H1 (cell line): Measurements from ENCODE around the gene ASMT. TPM values are rescaled to one million over a fixed set of nuclear protein-coding genes. Genes with fewer than 3 reads are reported as not detected.

Source experiments
- CTCF ChIA-PET: fragments of 300-600 bp; sonication (Branson Sonifier 250); formaldehyde crosslinking; loops from one replicate; lab custom pipeline; 2021; ENCODE audit not compliant: partially characterized antibody; lab: Charles Lee
- POLR2A ChIA-PET: fragments of 300-600 bp; sonication (Branson Sonifier 250); formaldehyde crosslinking; loops from one replicate; lab custom pipeline; 2021; ENCODE audit warnings: inconsistent platforms; ENCODE audit not compliant: partially characterized antibody; lab: Charles Lee
- DNase-seq, 2 experiments: peaks; one replicate each; pipeline versions ENCODE4 v3.0.0 to v3.0.0-alpha.2; 2010 to 2022; ENCODE audit warnings: low spot score in 2 of 2, low read depth in 1 of 2, mixed read lengths in 1 of 2
- FAIRE-seq: peaks from 2 replicates; lab custom pipeline; 2011; peaks lifted over from hg19 to GRCh38; lab: Jason Lieb, UNC
- H2AFZ ChIP-seq: 2 replicates; pipeline ENCODE4 v1.8.1; 2012; ENCODE audit warnings: low read length, inconsistent platforms
- H2AK5ac ChIP-seq: 2 replicates; pipeline ENCODE4 v1.6.1; 2013; ENCODE audit warnings: low read depth, low read length
- H2BK120ac ChIP-seq: replicated peaks from 2 replicates; pipeline ENCODE3; 2013; ENCODE audit warnings: low read depth, low read length, inconsistent platforms
- H2BK12ac ChIP-seq: 2 replicates; pipeline ENCODE4 v1.6.1; 2013; ENCODE audit warnings: low read depth, low read length
- H2BK15ac ChIP-seq: 2 replicates; pipeline ENCODE4 v1.6.1; 2013; ENCODE audit warnings: low read length
- H2BK20ac ChIP-seq: 2 replicates; pipeline ENCODE4 v1.6.1; 2013; ENCODE audit warnings: low read length
- H2BK5ac ChIP-seq: 2 replicates; pipeline ENCODE4 v1.6.1; 2013; ENCODE audit warnings: low read depth, low read length
- H3K14ac ChIP-seq: 2 replicates; pipeline ENCODE4 v1.6.1; 2013; ENCODE audit warnings: inconsistent platforms; ENCODE audit not compliant: insufficient read length
- H3K18ac ChIP-seq: 2 replicates; pipeline ENCODE4 v1.6.1; 2013; ENCODE audit warnings: low read length; ENCODE audit errors: extremely low read depth
- H3K23ac ChIP-seq: 2 replicates; pipeline ENCODE4 v1.6.1; 2013; ENCODE audit warnings: inconsistent platforms; ENCODE audit not compliant: insufficient read length
- H3K23me2 ChIP-seq: 2 replicates; pipeline ENCODE4 v1.6.1; 2013; ENCODE audit warnings: low read depth, low read length
- H3K27ac ChIP-seq: 2 replicates; pipeline ENCODE4 v1.6.1; 2011; ENCODE audit warnings: low read depth, low read length, inconsistent platforms
- H3K27me3 ChIP-seq, 4 experiments: replicated peaks in 1 of 4; 1 replicate in 1 of 4; 2 replicates in 3 of 4; pipeline versions ENCODE4 v1.6.1 to v1.8.1; 2011 to 2013; ENCODE audit warnings: low read length in 3 of 4, mild to moderate bottlenecking in 3 of 4, inconsistent platforms in 2 of 4, mixed read lengths in 2 of 4, moderate library complexity in 1 of 4; ENCODE audit not compliant: control insufficient read depth in 3 of 4, insufficient read depth in 3 of 4; ENCODE audit errors: extremely low read depth in 1 of 4
- H3K36me3 ChIP-seq, 4 experiments: 2 replicates each; pipeline versions ENCODE4 v1.6.1 to v1.8.1; 2011 to 2013; ENCODE audit warnings: mild to moderate bottlenecking in 4 of 4, low read length in 3 of 4, moderate library complexity in 2 of 4, control low read depth in 1 of 4, inconsistent platforms in 1 of 4; ENCODE audit not compliant: insufficient read depth in 4 of 4, control insufficient read depth in 2 of 4
- H3K4ac ChIP-seq: replicated peaks from 2 replicates; pipeline ENCODE3; 2013; ENCODE audit warnings: low read length, low read depth, mixed read lengths, inconsistent platforms; ENCODE audit not compliant: insufficient read length
- H3K4me1 ChIP-seq, 4 experiments: replicated peaks in 1 of 4; 1 replicate in 1 of 4; 2 replicates in 3 of 4; pipeline versions ENCODE4 v1.6.1 to v1.8.1; 2011 to 2013; ENCODE audit warnings: low read length in 3 of 4, inconsistent platforms in 2 of 4, mixed read lengths in 1 of 4; ENCODE audit not compliant: insufficient read depth in 4 of 4, control insufficient read depth in 3 of 4
- H3K4me2 ChIP-seq, 2 experiments: 2 replicates each; pipeline versions ENCODE4 v1.6.1 to v1.8.1; 2011 to 2013; ENCODE audit warnings: low read depth in 2 of 2, low read length in 2 of 2, control low read depth in 1 of 2, inconsistent platforms in 1 of 2, mild to moderate bottlenecking in 1 of 2; ENCODE audit not compliant: insufficient read depth in 1 of 2
- H3K4me3 ChIP-seq, 4 experiments: fragments of 200-600, 300-600 bp in 1 of 4; sonication (generic), shearing (Covaris generic), sonication (Bioruptor Twin) in 1 of 4; 2 replicates each; pipeline versions ENCODE4 v1.5.1 to v1.8.1; 2011 to 2016; ENCODE audit warnings: low read length in 4 of 4, low read depth in 3 of 4, control low read depth in 2 of 4, inconsistent platforms in 2 of 4, mild to moderate bottlenecking in 2 of 4, mixed read lengths in 1 of 4, moderate library complexity in 1 of 4; ENCODE audit not compliant: insufficient read depth in 2 of 4; ENCODE audit errors: extremely low read depth in 1 of 4
- H3K56ac ChIP-seq: replicated peaks from 2 replicates; pipeline ENCODE3; 2013; ENCODE audit warnings: low read depth, mild to moderate bottlenecking, mixed read lengths, low read length, inconsistent platforms; ENCODE audit not compliant: insufficient read length
- H3K79me1 ChIP-seq: 2 replicates; pipeline ENCODE4 v1.6.1; 2013; ENCODE audit warnings: low read depth, low read length, control low read depth
- H3K79me2 ChIP-seq, 2 experiments: 2 replicates each; pipeline versions ENCODE4 v1.6.1 to v1.8.1; 2012 to 2013; ENCODE audit warnings: low read length in 2 of 2, mild to moderate bottlenecking in 2 of 2, inconsistent platforms in 1 of 2; ENCODE audit not compliant: insufficient read depth in 2 of 2, control insufficient read depth in 1 of 2
- H3K9ac ChIP-seq, 4 experiments: replicated peaks in 1 of 4; 1 replicate in 1 of 4; 2 replicates in 3 of 4; pipeline versions ENCODE4 v1.6.1 to v1.8.1; 2011 to 2013; ENCODE audit warnings: low read depth in 3 of 4, low read length in 3 of 4, control low read depth in 2 of 4, mild to moderate bottlenecking in 2 of 4, moderate library complexity in 2 of 4, inconsistent platforms in 1 of 4; ENCODE audit errors: extremely low read depth in 1 of 4
- H3K9me3 ChIP-seq, 2 experiments: 2 replicates each; pipeline versions ENCODE4 v1.6.1 to v1.8.1; 2012 to 2013; ENCODE audit warnings: mild to moderate bottlenecking in 2 of 2, moderate library complexity in 2 of 2, control low read depth in 1 of 2, inconsistent platforms in 1 of 2, low read depth in 1 of 2, low read length in 1 of 2, mixed read lengths in 1 of 2; ENCODE audit not compliant: insufficient read depth in 2 of 2
- H4K20me1 ChIP-seq, 2 experiments: replicated peaks in 1 of 2; 2 replicates each; pipeline versions ENCODE3 to v1.8.1; 2011 to 2013; ENCODE audit warnings: inconsistent platforms in 2 of 2, low read length in 2 of 2, mild to moderate bottlenecking in 1 of 2; ENCODE audit not compliant: insufficient read depth in 2 of 2, control insufficient read depth in 1 of 2
- H4K5ac ChIP-seq: 2 replicates; pipeline ENCODE4 v1.6.1; 2013; ENCODE audit warnings: low read length, low read depth, mixed read lengths, inconsistent platforms; ENCODE audit not compliant: insufficient read length
- H4K8ac ChIP-seq: 2 replicates; pipeline ENCODE4 v1.8.0; 2013; ENCODE audit warnings: mild to moderate bottlenecking, moderate library complexity, low read length, inconsistent platforms; ENCODE audit not compliant: insufficient read depth; ENCODE audit errors: extremely low read depth
- H4K91ac ChIP-seq: replicated peaks from 2 replicates; pipeline ENCODE3; 2013; ENCODE audit warnings: low read length, mixed read lengths, inconsistent platforms; ENCODE audit not compliant: insufficient read length
- CBX5 ChIP-seq: fragments of 300-800, 300-1000 bp; sonication (generic); IDR thresholded peaks from 2 replicates; pipeline ENCODE4 v1.7.1; 2016; ENCODE audit warnings: antibody characterized with exemption, low read length, low read depth
- CBX8 ChIP-seq: fragments of 300-800, 300-1000 bp; sonication (generic); IDR thresholded peaks from 2 replicates; pipeline ENCODE4 v1.7.1; 2016; ENCODE audit warnings: low read depth, low read length, borderline replicate concordance
- CTBP2 ChIP-seq: IDR thresholded peaks from 2 replicates; pipeline ENCODE4 v1.7.0; 2011; ENCODE audit warnings: borderline replicate concordance, mild to moderate bottlenecking, moderate library complexity, mixed read lengths, low read length; ENCODE audit not compliant: insufficient read depth, insufficient read length
- EZH2 ChIP-seq: fragments of 200-600 bp; sonication (generic); IDR thresholded peaks from 2 replicates; pipeline ENCODE4 v1.7.1; 2012; ENCODE audit warnings: low read depth, mild to moderate bottlenecking, moderate library complexity, low read length, inconsistent platforms; ENCODE audit not compliant: severe bottlenecking
- GTF2F1 ChIP-seq: IDR thresholded peaks from 2 replicates; pipeline ENCODE4 v1.6.1; 2012; ENCODE audit warnings: low read depth, low read length, improper control_type of control experiment, borderline replicate concordance
- HDAC2 ChIP-seq, 2 experiments: fragments of 300-600 bp in 1 of 2; sonication (generic) in 1 of 2; IDR thresholded peaks; 2 replicates each; pipeline ENCODE4 v1.6.1; 2011 to 2012; ENCODE audit warnings: low read depth in 2 of 2, low read length in 2 of 2, mild to moderate bottlenecking in 2 of 2, moderate library complexity in 2 of 2, borderline replicate concordance in 1 of 2, inconsistent platforms in 1 of 2
- JUND ChIP-seq: IDR thresholded peaks from 2 replicates; pipeline ENCODE4 v1.6.1; 2011; ENCODE audit warnings: mild to moderate bottlenecking, improper control_type of control experiment, low read length
- SAP30 ChIP-seq: fragments of 300-600 bp; sonication (generic); IDR thresholded peaks from 2 replicates; pipeline ENCODE4 v1.7.1; 2012; ENCODE audit warnings: low read length, moderate library complexity, mild to moderate bottlenecking, inconsistent platforms; ENCODE audit not compliant: insufficient read depth, insufficient replicate concordance
- SIRT6 ChIP-seq: IDR thresholded peaks from one replicate; pipeline ENCODE4 v1.7.1; 2012; ENCODE audit warnings: low read length, inconsistent platforms
- SIX5 ChIP-seq: IDR thresholded peaks from 2 replicates; pipeline ENCODE4 v1.6.1; 2011; ENCODE audit warnings: mild to moderate bottlenecking, low read depth, low read length
- WGBS, 2 experiments: shearing (Covaris generic) in 1 of 2; methylation state at CpG; one replicate each; pipeline versions ENCODE4 v1.1.6 to v1.1.7; 2013 to 2015; ENCODE audit warnings: low lambda C conversion rate in 2 of 2, mixed read lengths in 2 of 2, inconsistent platforms in 1 of 2, low coverage in 1 of 2, missing lambda C conversion rate in 1 of 2; ENCODE audit not compliant: insufficient replicate concordance in 2 of 2, insufficient coverage in 1 of 2, insufficient read length in 1 of 2; ENCODE audit errors: extremely low coverage in 1 of 2, missing lambda C conversion rate in 1 of 2; 5-methylcytosine and 5-hydroxymethylcytosine counted together
- polyA plus RNA-seq, 7 experiments: library from polyadenylated mRNA; depleted of rRNA in 3 of 7; stranded (reverse) in 5 of 7; unstranded in 2 of 7; fragments of >200 nt in 5 of 7; fragments of 200-250 nt in 2 of 7; gene quantifications; 1 replicate in 5 of 7; 2 replicates in 1 of 7; 4 replicates in 1 of 7; pipeline versions ENCODE4 v1.2.1 to v1.2.3, GENCODE V29; 2011 to 2013; ENCODE audit warnings: missing spikeins in 2 of 7, mixed read lengths in 2 of 7
- total RNA-seq: library from RNA; stranded (reverse); fragmentation: NEBNext Ultra II Directional; extraction: Animal tissue kit (Norgen Biotek cat#: 25700); gene quantifications from 2 replicates; pipeline ENCODE4 v1.2.1, GENCODE V29; 2021

The ASMT gene
- total and polyA plus RNA-seq, 2 of the 8 experiments (the other 6 are each of a cell fraction or from before 2014, with no cell fraction given) = 1.5 to 3.1 TPM

DNA sequence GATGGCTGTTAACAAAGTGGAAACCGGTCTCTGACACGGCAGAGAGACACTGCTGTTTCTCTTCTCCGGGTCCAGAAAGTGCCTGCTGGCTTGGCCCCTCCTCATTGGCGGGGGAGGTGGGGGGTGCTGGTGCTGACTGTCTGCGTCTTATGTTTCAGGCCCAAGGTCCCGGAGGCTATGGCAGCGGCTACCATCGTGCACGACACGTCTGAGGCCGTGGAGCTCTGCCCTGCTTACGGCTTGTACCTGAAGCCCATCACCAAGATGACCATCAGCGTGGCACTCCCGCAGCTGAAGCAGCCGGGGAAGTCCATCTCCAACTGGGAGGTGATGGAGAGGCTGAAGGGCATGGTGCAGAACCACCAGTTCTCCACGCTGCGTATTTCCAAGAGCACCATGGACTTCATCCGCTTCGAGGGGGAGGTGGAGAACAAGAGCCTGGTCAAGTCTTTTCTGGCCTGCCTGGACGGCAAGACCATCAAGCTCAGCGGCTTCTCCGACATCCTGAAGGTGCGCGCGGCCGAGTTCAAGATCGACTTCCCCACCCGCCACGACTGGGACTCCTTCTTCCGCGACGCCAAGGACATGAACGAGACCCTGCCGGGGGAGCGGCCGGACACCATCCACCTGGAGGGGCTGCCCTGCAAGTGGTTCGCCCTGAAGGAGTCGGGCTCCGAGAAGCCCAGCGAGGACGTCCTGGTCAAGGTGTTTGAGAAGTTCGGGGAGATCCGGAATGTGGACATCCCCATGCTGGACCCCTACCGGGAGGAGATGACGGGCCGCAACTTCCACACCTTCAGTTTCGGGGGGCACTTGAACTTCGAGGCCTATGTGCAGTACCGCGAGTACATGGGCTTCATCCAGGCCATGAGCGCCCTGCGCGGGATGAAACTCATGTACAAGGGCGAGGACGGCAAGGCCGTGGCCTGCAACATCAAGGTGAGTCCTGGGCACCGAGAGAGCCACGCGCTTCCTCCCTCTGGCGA is 21.3 kb upstream of the ASMT start:
- no peak overlapping the region for H3K9ac ChIP-seq
- ChIA-PET POLR2A (no interaction called here), CTCF (no interaction called here)
- H3K23ac ChIP-seq = no peak overlapping the region
- H3K4ac ChIP-seq = no peak overlapping the region
- H3K23me2 ChIP-seq = peaks cover 5% of the 10 kb centered on the region; the same call in 1 of the 2 replicates
- peaks cover 20% of the 10 kb centered on the region for H3K79me1 ChIP-seq
- H3K36me3 ChIP-seq = peaks cover 15 to 44% (median 34%) of the 10 kb centered on the region in 4 experiments
- H3K4me2 ChIP-seq = peak overlapping the region in 1 of 2 experiments; percentile 93; a peak in 1 of 4 replicates
- no peak overlapping the region for H3K56ac ChIP-seq
- H2BK5ac ChIP-seq = peak overlapping the region; percentile 35; the same call in 1 of the 2 replicates
- H4K20me1 ChIP-seq = peaks cover 6 to 36% of the 10 kb centered on the region in 2 experiments
- DNase-seq = no peak
- H2BK120ac ChIP-seq = no peak overlapping the region
- no peak overlapping the region for H2BK20ac ChIP-seq
- H4K5ac ChIP-seq = no peak overlapping the region
- no peak overlapping the region for H2BK15ac ChIP-seq
- H3K27ac ChIP-seq = no peak overlapping the region
- no peak overlapping the region for H2AFZ ChIP-seq
- peak overlapping the region in 1 of 4 experiments; percentile 98; a peak in 2 of 8 replicates for H3K4me3 ChIP-seq
- no peak overlapping the region for H2AK5ac ChIP-seq
- no peak overlapping the region for H4K91ac ChIP-seq
- no peak for FAIRE-seq
- H3K14ac ChIP-seq = no peak overlapping the region
- no peak overlapping the region for H2BK12ac ChIP-seq
- peaks cover 15 to 59% of the 10 kb centered on the region in 2 experiments; a peak in 3 of 4 replicates for H3K79me2 ChIP-seq
- peak overlapping the region; percentile 62; the same call in 1 of the 2 replicates for H4K8ac ChIP-seq
- H3K4me1 ChIP-seq = peaks cover 0 to 8% (median 6%) of the 10 kb centered on the region in 4 experiments; a peak in 5 of 7 replicates
- no peaks in the 10 kb centered on the region for H3K27me3 ChIP-seq
- WGBS, 2 experiments = 93% methylated on average over 60 of the region's 60 CpGs; no CpG with 5 or more reads in 1 of the 2 experiments
- H3K18ac ChIP-seq = no peak overlapping the region
- no peaks in the 10 kb centered on the region for H3K9me3 ChIP-seq
- TF ChIP-seq SAP30 = no peak
- TF ChIP-seq CTBP2 = no peak
- no peak for TF ChIP-seq CBX5
- TF ChIP-seq GTF2F1 = no peak
- no peak for TF ChIP-seq CBX8
- no peak for TF ChIP-seq HDAC2 (IDR thresholded peaks at IDR 0.05; ENCODE audit: borderline replicate concordance in 1 of 2, low read depth in 2 of 2, low read length in 2 of 2)
- no peak for TF ChIP-seq EZH2
- no peak for TF ChIP-seq SIX5
- no peak for TF ChIP-seq SIRT6
- no peak for TF ChIP-seq JUND
